HEK293 (cell line): ENCODE measurements around the gene ALDH4A1.
A peak's percentile ranks its signal among the peaks of the same experiment; 100 is the strongest.

Experiments
- CTCF ChIA-PET: fragments of 350-600 bp; formaldehyde crosslinking; extraction: SDS; loops from one replicate; lab custom pipeline; 2021; ENCODE audit warnings: antibody characterized with exemption; lab: Yijun Ruan, JAX
- POLR2A ChIA-PET: fragments of 300-600 bp; formaldehyde crosslinking; extraction: SDS; loops from one replicate; lab custom pipeline; 2020; ENCODE audit warnings: antibody characterized with exemption, inconsistent platforms; lab: Yijun Ruan, JAX
- H3K27ac ChIP-seq: fragments of 200-500 bp; sonication (Bioruptor generic); 2 replicates; pipeline ENCODE4 v1.5.1; 2014; ENCODE audit warnings: low read depth, low read length, control low read depth, inconsistent platforms; ENCODE audit errors: extremely low read depth
- H3K36me3 ChIP-seq, 2 experiments: fragments of 200-500 bp in 1 of 2; sonication (Bioruptor generic) in 1 of 2; 1 replicate in 1 of 2; 2 replicates in 1 of 2; pipeline ENCODE4 v1.5.1; 2014 to 2017; ENCODE audit warnings: inconsistent platforms in 2 of 2, low read length in 2 of 2; ENCODE audit not compliant: control insufficient read depth in 2 of 2, insufficient read depth in 1 of 2
- H3K4me1 ChIP-seq: fragments of 200-500 bp; sonication (Bioruptor generic); 2 replicates; pipeline ENCODE4 v1.5.1; 2014; ENCODE audit warnings: mild to moderate bottlenecking, low read length, inconsistent platforms; ENCODE audit not compliant: control insufficient read depth, insufficient read depth
- H3K4me3 ChIP-seq: 2 replicates; pipeline ENCODE4 v1.5.1; 2011; ENCODE audit warnings: low read depth, mild to moderate bottlenecking, control low read depth, low read length, moderate library complexity
- H3K9me3 ChIP-seq: fragments of 200-500 bp; sonication (Bioruptor generic); 2 replicates; pipeline ENCODE4 v1.5.1; 2014; ENCODE audit warnings: low read depth, low read length, inconsistent platforms; ENCODE audit not compliant: control insufficient read depth, insufficient read depth
- GLIS1 ChIP-seq: fragments of 450-650 bp; formaldehyde crosslinking; IDR thresholded peaks from 2 replicates; pipeline ENCODE4 v1.5.1; 2016; ENCODE audit warnings: missing biosample characterization, missing genetic modification characterization
- GLIS2 ChIP-seq: fragments of 450-650 bp; formaldehyde crosslinking; IDR thresholded peaks from 2 replicates; pipeline ENCODE4 v1.5.1; 2016; ENCODE audit warnings: missing biosample characterization, missing genetic modification characterization
- HOXD13 ChIP-seq: sonication (generic); formaldehyde crosslinking; IDR thresholded peaks from 2 replicates; pipeline ENCODE4 v1.8.0; 2022; ENCODE audit warnings: missing genetic modification reagents, borderline replicate concordance
- KLF1 ChIP-seq: fragments of 450-650 bp; formaldehyde crosslinking; IDR thresholded peaks from 2 replicates; pipeline ENCODE4 v1.5.1; 2016; ENCODE audit warnings: missing biosample characterization, missing genetic modification characterization
- KLF9 ChIP-seq: fragments of 450-650 bp; formaldehyde crosslinking; IDR thresholded peaks from 2 replicates; pipeline ENCODE4 v1.5.1; 2016; ENCODE audit warnings: missing biosample characterization, missing genetic modification characterization, low read depth
- OSR2 ChIP-seq: fragments of 450-650 bp; formaldehyde crosslinking; IDR thresholded peaks from 2 replicates; pipeline ENCODE4 v1.5.1; 2016; ENCODE audit warnings: missing biosample characterization, missing genetic modification characterization
- YY1 ChIP-seq: fragments of 450-650 bp; formaldehyde crosslinking; IDR thresholded peaks from 2 replicates; pipeline ENCODE4 v1.5.1; 2018; ENCODE audit warnings: missing biosample characterization, missing genetic modification characterization
- YY2 ChIP-seq: fragments of 450-650 bp; formaldehyde crosslinking; IDR thresholded peaks from 2 replicates; pipeline ENCODE4 v1.5.1; 2016; ENCODE audit warnings: missing biosample characterization, missing genetic modification characterization
- ZBTB17 ChIP-seq: fragments of 450-650 bp; formaldehyde crosslinking; IDR thresholded peaks from 2 replicates; pipeline ENCODE4 v1.5.1; 2016; ENCODE audit warnings: missing biosample characterization, missing genetic modification characterization
- ZFP41 ChIP-seq: fragments of 450-650 bp; formaldehyde crosslinking; IDR thresholded peaks from 2 replicates; pipeline ENCODE4 v1.5.1; 2016; ENCODE audit warnings: missing biosample characterization, missing genetic modification characterization, borderline replicate concordance
- ZIC2 ChIP-seq: fragments of 450-650 bp; formaldehyde crosslinking; IDR thresholded peaks from 2 replicates; pipeline ENCODE4 v1.5.1; 2016; ENCODE audit warnings: missing biosample characterization, missing genetic modification characterization
- ZNF155 ChIP-seq: fragments of 450-650 bp; formaldehyde crosslinking; IDR thresholded peaks from 2 replicates; pipeline ENCODE4 v1.5.1; 2016; ENCODE audit warnings: missing biosample characterization, missing genetic modification characterization
- ZNF169 ChIP-seq: fragments of 450-650 bp; formaldehyde crosslinking; IDR thresholded peaks from 2 replicates; pipeline ENCODE4 v1.5.1; 2016; ENCODE audit warnings: missing biosample characterization, missing genetic modification characterization
- ZNF221 ChIP-seq: fragments of 450-650 bp; formaldehyde crosslinking; IDR thresholded peaks from 2 replicates; pipeline ENCODE4 v1.5.1; 2017; ENCODE audit warnings: missing biosample characterization, missing genetic modification characterization, borderline replicate concordance
- ZNF311 ChIP-seq: fragments of 450-650 bp; formaldehyde crosslinking; IDR thresholded peaks from 2 replicates; pipeline ENCODE4 v1.5.1; 2017; ENCODE audit warnings: missing biosample characterization, missing genetic modification characterization, borderline replicate concordance
- ZNF416 ChIP-seq: fragments of 450-650 bp; formaldehyde crosslinking; IDR thresholded peaks from 2 replicates; pipeline ENCODE4 v1.5.1; 2016; ENCODE audit warnings: missing biosample characterization, missing genetic modification characterization
- ZNF423 ChIP-seq: fragments of 450-650 bp; formaldehyde crosslinking; IDR thresholded peaks from 2 replicates; pipeline ENCODE4 v1.5.1; 2016; ENCODE audit warnings: missing biosample characterization, missing genetic modification characterization
- ZNF558 ChIP-seq: fragments of 450-650 bp; formaldehyde crosslinking; IDR thresholded peaks from 2 replicates; pipeline ENCODE4 v1.5.1; 2016; ENCODE audit warnings: missing biosample characterization, missing genetic modification characterization
- ZNF571 ChIP-seq: fragments of 450-650 bp; formaldehyde crosslinking; IDR thresholded peaks from 2 replicates; pipeline ENCODE4 v1.5.0; 2017; ENCODE audit warnings: missing biosample characterization, missing genetic modification characterization
- ZNF600 ChIP-seq: fragments of 450-650 bp; formaldehyde crosslinking; IDR thresholded peaks from 2 replicates; pipeline ENCODE4 v1.5.1; 2016; ENCODE audit warnings: missing biosample characterization, missing genetic modification characterization
- ZNF76 ChIP-seq: fragments of 450-650 bp; formaldehyde crosslinking; IDR thresholded peaks from 2 replicates; pipeline ENCODE4; 2016; ENCODE audit warnings: low read depth, missing biosample characterization, missing genetic modification characterization, borderline replicate concordance
- ZSCAN16 ChIP-seq: fragments of 450-650 bp; formaldehyde crosslinking; IDR thresholded peaks from 2 replicates; pipeline ENCODE4 v1.5.1; 2016; ENCODE audit warnings: missing biosample characterization, missing genetic modification characterization
- TF ChIP-seq, protein P1 (sequence below): fragments of 450-650 bp; formaldehyde crosslinking; IDR thresholded peaks from 2 replicates; pipeline ENCODE4 v1.5.1; 2016; ENCODE audit warnings: missing biosample characterization, missing genetic modification characterization
- TF ChIP-seq, protein P2 (sequence below): fragments of 450-650 bp; formaldehyde crosslinking; IDR thresholded peaks from 2 replicates; pipeline ENCODE4 v1.5.1; 2016; ENCODE audit warnings: missing biosample characterization, missing genetic modification characterization
- TF ChIP-seq, protein P3 (sequence below): fragments of 450-650 bp; formaldehyde crosslinking; IDR thresholded peaks from 2 replicates; pipeline ENCODE4 v1.5.1; 2016; ENCODE audit warnings: missing biosample characterization, missing genetic modification characterization
- TF ChIP-seq, protein P4 (sequence below): fragments of 450-650 bp; formaldehyde crosslinking; IDR thresholded peaks from 2 replicates; pipeline ENCODE4 v1.5.1; 2017; ENCODE audit warnings: missing biosample characterization, missing genetic modification characterization
- TF ChIP-seq, protein P5 (sequence below): fragments of 450-650 bp; formaldehyde crosslinking; IDR thresholded peaks from 2 replicates; pipeline ENCODE4 v1.5.1; 2016; ENCODE audit warnings: missing biosample characterization, missing genetic modification characterization
- TF ChIP-seq, protein P6 (sequence below): fragments of 450-650 bp; formaldehyde crosslinking; optimal IDR thresholded peaks from 2 replicates; pipeline ENCODE3; 2016; ENCODE audit warnings: missing biosample characterization, mild to moderate bottlenecking, missing genetic modification characterization

ALDH4A1 gene

DNA sequence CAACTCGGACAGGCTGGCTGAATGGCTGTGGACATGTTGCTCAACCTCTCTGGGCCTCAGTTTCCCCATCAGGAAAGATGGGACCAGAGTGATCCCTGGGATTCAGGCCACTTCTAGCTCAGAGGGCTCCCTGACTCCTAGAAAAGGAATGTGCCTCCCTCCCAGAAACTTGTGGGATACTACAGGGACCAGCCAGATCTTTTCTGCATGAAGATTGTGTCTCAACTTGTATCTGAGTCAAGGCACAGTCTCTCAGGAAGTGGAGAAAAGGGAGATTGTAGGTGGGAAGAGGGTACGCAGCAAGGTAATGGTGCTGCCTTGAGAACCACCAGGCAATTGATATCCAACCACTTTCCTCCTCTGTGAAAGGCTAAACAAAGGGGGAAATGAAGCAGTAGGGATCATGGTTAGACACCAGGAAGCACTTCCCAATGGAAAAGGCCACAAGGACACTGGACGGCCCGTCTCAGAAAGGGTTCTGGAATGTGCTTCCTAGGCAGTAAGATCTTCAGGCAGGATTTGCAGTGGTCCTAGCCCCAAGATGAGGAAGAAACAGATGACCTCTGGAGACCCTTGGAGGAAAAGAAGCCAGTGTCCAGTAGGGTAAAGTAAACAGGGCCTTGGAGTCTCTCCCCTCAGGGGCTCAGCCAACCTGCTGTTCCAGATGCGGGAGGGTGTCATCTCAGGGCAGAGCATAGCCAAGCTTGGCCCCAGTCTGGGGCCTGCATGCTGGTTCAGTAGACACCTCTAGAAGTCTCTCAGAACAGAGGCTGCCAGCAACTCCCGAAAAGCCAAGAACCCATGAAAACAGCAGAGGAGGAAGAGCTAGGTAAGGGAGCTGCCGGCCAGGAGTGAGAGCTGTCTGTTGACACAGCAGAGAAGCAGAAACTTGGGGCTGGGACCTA, 37.3 kb upstream of the ALDH4A1 start (continued):
- no peak for TF ChIP-seq OSR2

DNA sequence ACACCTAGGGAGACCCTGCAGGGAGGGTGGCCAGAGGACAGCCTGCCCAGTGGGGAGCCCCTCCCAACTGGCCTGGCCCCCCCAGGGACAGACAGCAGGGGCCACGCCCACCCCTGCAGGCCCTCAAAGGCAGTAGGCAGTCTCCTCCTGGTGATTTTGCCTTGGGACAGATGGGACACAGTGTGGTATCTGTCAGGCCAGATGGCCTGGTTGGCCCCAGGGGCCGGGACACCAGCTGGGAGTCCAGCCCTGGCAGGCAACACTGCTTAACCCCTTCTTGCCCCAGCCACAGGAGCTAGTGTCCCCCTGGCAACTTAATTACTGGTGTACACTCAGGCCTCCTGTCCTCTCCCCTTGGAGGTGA, 36.3 kb upstream of the ALDH4A1 start:
- Histone ChIP-seq H3K27ac (no peak overlapping the region), H3K36me3 (peaks cover 0 to 4% of the 10 kb centered on the region in 2 experiments; a peak in 1 of 3 replicates)
- POLR2A ChIA-PET, result interaction anchor here (1.1 to 1.3 kb wide), 2 partner anchors 12 to 18 kb away, joined by 3 to 8 read pairs; partner anchors contain the start of gene IFFO2
- TF ChIP-seq, protein P1, sequence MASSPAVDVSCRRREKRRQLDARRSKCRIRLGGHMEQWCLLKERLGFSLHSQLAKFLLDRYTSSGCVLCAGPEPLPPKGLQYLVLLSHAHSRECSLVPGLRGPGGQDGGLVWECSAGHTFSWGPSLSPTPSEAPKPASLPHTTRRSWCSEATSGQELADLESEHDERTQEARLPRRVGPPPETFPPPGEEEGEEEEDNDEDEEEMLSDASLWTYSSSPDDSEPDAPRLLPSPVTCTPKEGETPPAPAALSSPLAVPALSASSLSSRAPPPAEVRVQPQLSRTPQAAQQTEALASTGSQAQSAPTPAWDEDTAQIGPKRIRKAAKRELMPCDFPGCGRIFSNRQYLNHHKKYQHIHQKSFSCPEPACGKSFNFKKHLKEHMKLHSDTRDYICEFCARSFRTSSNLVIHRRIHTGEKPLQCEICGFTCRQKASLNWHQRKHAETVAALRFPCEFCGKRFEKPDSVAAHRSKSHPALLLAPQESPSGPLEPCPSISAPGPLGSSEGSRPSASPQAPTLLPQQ (tag by site-specific recombination), result no peak
- TF ChIP-seq ZNF169 (no peak), ZNF423 (tag by site-specific recombination) (peak; percentile 75), ZNF600 (tag by site-specific recombination) (no peak), ZNF558 (tag by site-specific recombination) (no peak), ZFP41 (tag by site-specific recombination) (no peak), KLF9 (tag by site-specific recombination) (peak; percentile 79), KLF1 (tag by site-specific recombination) (0 out of 2 replicates have a peak, but pooled peaks have one; percentile 24), ZIC2 (tag by site-specific recombination) (peak; percentile 100), ZSCAN16 (no peak), ZNF416 (tag by site-specific recombination) (no peak), ZNF571 (tag by site-specific recombination) (no peak), ZNF155 (no peak), ZNF76 (tag by site-specific recombination) (no peak), ZNF311 (no peak), YY1 (tag by site-specific recombination) (no peak), ZBTB17 (tag by site-specific recombination) (no peak), ZNF221 (tag by site-specific recombination) (no peak), GLIS2 (peak; percentile 49; the same call in 1 of the 2 replicates), YY2 (tag by site-specific recombination) (no peak), GLIS1 (peak; percentile 51; the same call in 1 of the 2 replicates), HOXD13 (CRISPR knock-in tag) (no peak)
- TF ChIP-seq, protein P2, sequence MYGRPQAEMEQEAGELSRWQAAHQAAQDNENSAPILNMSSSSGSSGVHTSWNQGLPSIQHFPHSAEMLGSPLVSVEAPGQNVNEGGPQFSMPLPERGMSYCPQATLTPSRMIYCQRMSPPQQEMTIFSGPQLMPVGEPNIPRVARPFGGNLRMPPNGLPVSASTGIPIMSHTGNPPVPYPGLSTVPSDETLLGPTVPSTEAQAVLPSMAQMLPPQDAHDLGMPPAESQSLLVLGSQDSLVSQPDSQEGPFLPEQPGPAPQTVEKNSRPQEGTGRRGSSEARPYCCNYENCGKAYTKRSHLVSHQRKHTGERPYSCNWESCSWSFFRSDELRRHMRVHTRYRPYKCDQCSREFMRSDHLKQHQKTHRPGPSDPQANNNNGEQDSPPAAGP (tag by site-specific recombination), result no peak
- TF ChIP-seq, protein P3, sequence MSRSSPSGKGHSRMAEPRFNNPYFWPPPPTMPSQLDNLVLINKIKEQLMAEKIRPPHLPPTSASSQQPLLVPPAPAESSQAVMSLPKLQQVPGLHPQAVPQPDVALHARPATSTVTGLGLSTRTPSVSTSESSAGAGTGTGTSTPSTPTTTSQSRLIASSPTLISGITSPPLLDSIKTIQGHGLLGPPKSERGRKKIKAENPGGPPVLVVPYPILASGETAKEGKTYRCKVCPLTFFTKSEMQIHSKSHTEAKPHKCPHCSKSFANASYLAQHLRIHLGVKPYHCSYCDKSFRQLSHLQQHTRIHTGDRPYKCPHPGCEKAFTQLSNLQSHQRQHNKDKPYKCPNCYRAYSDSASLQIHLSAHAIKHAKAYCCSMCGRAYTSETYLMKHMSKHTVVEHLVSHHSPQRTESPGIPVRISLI (tag by site-specific recombination), result no peak
- TF ChIP-seq, protein P4, sequence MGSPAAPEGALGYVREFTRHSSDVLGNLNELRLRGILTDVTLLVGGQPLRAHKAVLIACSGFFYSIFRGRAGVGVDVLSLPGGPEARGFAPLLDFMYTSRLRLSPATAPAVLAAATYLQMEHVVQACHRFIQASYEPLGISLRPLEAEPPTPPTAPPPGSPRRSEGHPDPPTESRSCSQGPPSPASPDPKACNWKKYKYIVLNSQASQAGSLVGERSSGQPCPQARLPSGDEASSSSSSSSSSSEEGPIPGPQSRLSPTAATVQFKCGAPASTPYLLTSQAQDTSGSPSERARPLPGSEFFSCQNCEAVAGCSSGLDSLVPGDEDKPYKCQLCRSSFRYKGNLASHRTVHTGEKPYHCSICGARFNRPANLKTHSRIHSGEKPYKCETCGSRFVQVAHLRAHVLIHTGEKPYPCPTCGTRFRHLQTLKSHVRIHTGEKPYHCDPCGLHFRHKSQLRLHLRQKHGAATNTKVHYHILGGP (tag by site-specific recombination), result no peak
- TF ChIP-seq, protein P5, sequence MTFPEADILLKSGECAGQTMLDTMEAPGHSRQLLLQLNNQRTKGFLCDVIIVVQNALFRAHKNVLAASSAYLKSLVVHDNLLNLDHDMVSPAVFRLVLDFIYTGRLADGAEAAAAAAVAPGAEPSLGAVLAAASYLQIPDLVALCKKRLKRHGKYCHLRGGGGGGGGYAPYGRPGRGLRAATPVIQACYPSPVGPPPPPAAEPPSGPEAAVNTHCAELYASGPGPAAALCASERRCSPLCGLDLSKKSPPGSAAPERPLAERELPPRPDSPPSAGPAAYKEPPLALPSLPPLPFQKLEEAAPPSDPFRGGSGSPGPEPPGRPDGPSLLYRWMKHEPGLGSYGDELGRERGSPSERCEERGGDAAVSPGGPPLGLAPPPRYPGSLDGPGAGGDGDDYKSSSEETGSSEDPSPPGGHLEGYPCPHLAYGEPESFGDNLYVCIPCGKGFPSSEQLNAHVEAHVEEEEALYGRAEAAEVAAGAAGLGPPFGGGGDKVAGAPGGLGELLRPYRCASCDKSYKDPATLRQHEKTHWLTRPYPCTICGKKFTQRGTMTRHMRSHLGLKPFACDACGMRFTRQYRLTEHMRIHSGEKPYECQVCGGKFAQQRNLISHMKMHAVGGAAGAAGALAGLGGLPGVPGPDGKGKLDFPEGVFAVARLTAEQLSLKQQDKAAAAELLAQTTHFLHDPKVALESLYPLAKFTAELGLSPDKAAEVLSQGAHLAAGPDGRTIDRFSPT (tag by site-specific recombination), result no peak
- TF ChIP-seq, protein P6, sequence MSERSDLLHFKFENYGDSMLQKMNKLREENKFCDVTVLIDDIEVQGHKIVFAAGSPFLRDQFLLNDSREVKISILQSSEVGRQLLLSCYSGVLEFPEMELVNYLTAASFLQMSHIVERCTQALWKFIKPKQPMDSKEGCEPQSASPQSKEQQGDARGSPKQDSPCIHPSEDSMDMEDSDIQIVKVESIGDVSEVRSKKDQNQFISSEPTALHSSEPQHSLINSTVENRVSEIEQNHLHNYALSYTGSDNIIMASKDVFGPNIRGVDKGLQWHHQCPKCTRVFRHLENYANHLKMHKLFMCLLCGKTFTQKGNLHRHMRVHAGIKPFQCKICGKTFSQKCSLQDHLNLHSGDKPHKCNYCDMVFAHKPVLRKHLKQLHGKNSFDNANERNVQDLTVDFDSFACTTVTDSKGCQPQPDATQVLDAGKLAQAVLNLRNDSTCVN (tag by site-specific recombination), result no peak
- TF ChIP-seq, all 188 proteins: peak for 6
- Histone ChIP-seq H3K4me1 (peaks cover 5% of the 10 kb centered on the region; the same call in 1 of the 2 replicates), H3K4me3 (no peak overlapping the region), H3K9me3 (no peaks in the 10 kb centered on the region)
- CTCF ChIA-PET, result interaction anchor here (0.6 to 1.6 kb wide), 2 partner anchors 25 to 124 kb away, joined by 3 to 6 read pairs; no protein-coding TSS in a partner anchor
